ENCODE results near the gene STK10. TPM values are rescaled to one million over a fixed set of nuclear protein-coding genes. Genes with fewer than 3 reads are reported as not detected.

STK10 gene
- total RNA-seq, 3 donors from 2014 or later, result 22.7 to 36.3 (median 29.9) TPM

GRCh38 chr5:172079876-172080275 is 108.1 kb downstream of the STK10 start:
- Histone ChIP-seq H3K36me3 (ENCODE audit: low read depth) (no peaks in the 10 kb centered on the region), H3K4me1 (ENCODE audit: low read depth) (peaks cover 10% of the 10 kb centered on the region), H3K4me3 (no peak overlapping the region), H3K9me3 (no peaks in the 10 kb centered on the region)
- no peak for TF ChIP-seq CTCF (IDR thresholded peaks at IDR 0.05)
- ATAC-seq (no peak), DNase-seq (no peak)
- intact Hi-C loops (cut with DNase I, micrococcal nuclease), result no loop called here

- no peaks in the 10 kb centered on the region for H3K9me3 ChIP-seq
- TF ChIP-seq CTCF (IDR thresholded peaks at IDR 0.05), result no peak
- H3K4me1 ChIP-seq (ENCODE audit: low read depth), result peaks cover 10% of the 10 kb centered on the region
- ATAC-seq (peak; percentile 37), DNase-seq (peak in 1 of 3 donors; percentile 28)
- no peaks in the 10 kb centered on the region for H3K36me3 ChIP-seq (ENCODE audit: low read depth)
- intact Hi-C loops (cut with DNase I, micrococcal nuclease), result no loop called here
- H3K4me3 ChIP-seq, result no peak overlapping the region
Observed at GRCh38 chr5:172078726-172079345, 109.2 kb downstream of the STK10 start.

- TF ChIP-seq CTCF (IDR thresholded peaks at IDR 0.05), result no peak
- no peaks in the 10 kb centered on the region for H3K9me3 ChIP-seq
- no peak overlapping the region for H3K4me3 ChIP-seq
- H3K4me1 ChIP-seq (ENCODE audit: low read depth), result peaks cover 10% of the 10 kb centered on the region
- DNase-seq (peak in 2 of 3 donors; percentile 45 to 71), ATAC-seq (peak; percentile 85)
- H3K36me3 ChIP-seq (ENCODE audit: low read depth), result no peaks in the 10 kb centered on the region
- intact Hi-C loops (cut with DNase I, micrococcal nuclease), result no loop called here
Observed at GRCh38 chr5:172077664-172078425, 110.2 kb downstream of the STK10 start.

- no peak for DNase-seq
- no peak overlapping the region for H3K4me3 ChIP-seq
- no peak for TF ChIP-seq CTCF (IDR thresholded peaks at IDR 0.05)
- H3K36me3 ChIP-seq (ENCODE audit: low read depth), result no peaks in the 10 kb centered on the region
- H3K4me1 ChIP-seq (ENCODE audit: low read depth), result peaks cover 10% of the 10 kb centered on the region
- H3K9me3 ChIP-seq, result no peaks in the 10 kb centered on the region
- intact Hi-C loops (cut with DNase I, micrococcal nuclease), result no loop called here
- no peak for ATAC-seq
Observed at GRCh38 chr5:172076761-172077244, 111.2 kb downstream of the STK10 start.

GRCh38 chr5:172075656-172076055 is 112.4 kb downstream of the STK10 start:
- Histone ChIP-seq H3K4me3 (no peak overlapping the region), H3K9me3 (no peaks in the 10 kb centered on the region), H3K4me1 (ENCODE audit: low read depth) (peaks cover 10% of the 10 kb centered on the region), H3K36me3 (ENCODE audit: low read depth) (no peaks in the 10 kb centered on the region)
- no peak for ATAC-seq
- no peak for DNase-seq
- TF ChIP-seq CTCF (IDR thresholded peaks at IDR 0.05), result no peak
- intact Hi-C loops (cut with DNase I, micrococcal nuclease), result no loop called here

All from mucosa of descending colon (tissue), 3 donors.